Right cardiac atrium (tissue), 5 donors: Measurements from ENCODE around the gene AADAT. TPM values are rescaled to one million over a fixed set of nuclear protein-coding genes. Genes with fewer than 3 reads are reported as not detected.
"Not testable (repeated sequence)": the region's sequence is repeated elsewhere in the genome, so short reads cannot be mapped to it uniquely, and the experiment has no call there.

Source experiments
- ATAC-seq, 2 donors: fragments of 200-7000 bp; cut with Tn5 transposase; one replicate each; pipeline versions ENCODE4 v1.8.0 to v1.9.1; 2020; ENCODE audit warnings: moderate library complexity in 2 of 2, mild to moderate bottlenecking in 1 of 2
- DNase-seq, 3 donors: peaks; one replicate each; pipeline ENCODE4 v3.0.0-alpha.2; 2020
- H3K27ac ChIP-seq: one replicate; pipeline ENCODE4 v1.5.1; 2013; ENCODE audit warnings: mild to moderate bottlenecking, low read length, control low read depth, moderate library complexity
- H3K27me3 ChIP-seq: one replicate; pipeline ENCODE4 v1.6.1; 2013; ENCODE audit not compliant: control insufficient read depth, insufficient read depth
- H3K4me1 ChIP-seq: one replicate; pipeline ENCODE4 v1.6.1; 2013; ENCODE audit warnings: low read length; ENCODE audit not compliant: control insufficient read depth, insufficient read depth
- H3K4me3 ChIP-seq: one replicate; pipeline ENCODE4 v1.5.1; 2013; ENCODE audit warnings: low read length, control low read depth
- H3K9me3 ChIP-seq: one replicate; pipeline ENCODE4 v1.6.1; 2013; ENCODE audit warnings: low read length; ENCODE audit not compliant: control insufficient read depth
- WGBS: extraction: QIAGEN DNeasy Blood & Tissue Kit; methylation state at CpG from one replicate; pipeline ENCODE4 v1.1.7; 2013; 5-methylcytosine and 5-hydroxymethylcytosine counted together
- intact Hi-C, 4 donors: fragments of 100-400 bp; cut with DNase I; formaldehyde crosslinking; loops; one replicate each; pipeline versions ENCODE4 v1.11.0 to v1.14.0; 2022 to 2023
- polyA plus RNA-seq: library from polyadenylated mRNA; stranded (reverse); fragments of 200-250 nt; gene quantifications from one replicate; pipeline ENCODE4 v1.2.3, GENCODE V29; 2013
- total RNA-seq, 4 donors: library from RNA; stranded (reverse); fragmentation: NEBNext Ultra II Directional; extraction: Animal tissue kit (Norgen Biotek cat#: 25700); gene quantifications; one replicate each; pipeline ENCODE4 v1.2.1, GENCODE V29; 2021
- donor health status: healthy with polysubstance abuse.
- donor health status: DM: no; HTN: yes; CAD: no.
- donor health status: DM: no; HTN: no; CAD: no.
- donor health status: DM: no; HTN: yes; CAD: no; lungs with severe emphysema.
- donor health status: DM: yes; HTN: yes; CAD: no.

AADAT gene
- total and polyA plus RNA-seq, 5 donors = 1.5 to 2.1 (median 2.1) TPM

- intact Hi-C loops = no loop called here
- Histone ChIP-seq H3K9me3 (no peaks in the 10 kb centered on the region), H3K4me3 (no peak overlapping the region), H3K27me3 (no peaks in the 10 kb centered on the region), H3K27ac (no peak overlapping the region), H3K4me1 (no peaks in the 10 kb centered on the region)
- 94% methylated on average over 3 of the region's 3 CpGs for WGBS
- DNase-seq (no peak), ATAC-seq (no peak)
Measured at GRCh38 chr4:170111546-170111945, 21.8 kb upstream of the AADAT start.

- no peak for DNase-seq
- intact Hi-C loops = no loop called here
- WGBS = 69% methylated on average over 2 of the region's 2 CpGs
Measured at GRCh38 chr4:170111085-170111484, 21.3 kb upstream of the AADAT start.

GRCh38 chr4:170110285-170110672, 20.5 kb upstream of the AADAT start:
- 55% methylated on average over 5 of the region's 5 CpGs for WGBS
- no peaks in the 10 kb centered on the region for H3K9me3 ChIP-seq
- DNase-seq (no peak), ATAC-seq (no peak)
- intact Hi-C loops = no loop called here
- H3K27me3 ChIP-seq = no peaks in the 10 kb centered on the region
- H3K4me1 ChIP-seq = no peaks in the 10 kb centered on the region
- no peak overlapping the region for H3K4me3 ChIP-seq
- no peak overlapping the region for H3K27ac ChIP-seq

More at GRCh38 chr4:170111085-170111484, 21.3 kb upstream of the AADAT start:
- no peak for ATAC-seq
- H3K27ac ChIP-seq = no peak overlapping the region
- no peak overlapping the region for H3K4me3 ChIP-seq
- H3K9me3 ChIP-seq = no peaks in the 10 kb centered on the region
- H3K27me3 ChIP-seq = no peaks in the 10 kb centered on the region
- no peaks in the 10 kb centered on the region for H3K4me1 ChIP-seq

GRCh38 chr4:170109586-170110284, 20.0 kb upstream of the AADAT start:
- Histone ChIP-seq H3K9me3 (no peaks in the 10 kb centered on the region), H3K4me1 (no peaks in the 10 kb centered on the region), H3K27ac (no peak overlapping the region), H3K27me3 (no peaks in the 10 kb centered on the region), H3K4me3 (no peak overlapping the region)
- ATAC-seq (no peak), DNase-seq (no peak)
- 66% methylated on average over 6 of the region's 6 CpGs for WGBS
- intact Hi-C loops = no loop called here

- Histone ChIP-seq H3K27ac (no peak overlapping the region), H3K9me3 (no peaks in the 10 kb centered on the region), H3K27me3 (no peaks in the 10 kb centered on the region), H3K4me3 (no peak overlapping the region), H3K4me1 (no peaks in the 10 kb centered on the region)
- 78% methylated on average over 4 of the region's 4 CpGs for WGBS
- intact Hi-C loops = no loop called here
- DNase-seq (no peak), ATAC-seq (no peak)
Measured at GRCh38 chr4:170106900-170107299, 17.1 kb upstream of the AADAT start.

- H3K4me3 ChIP-seq = no peak overlapping the region
- intact Hi-C loops = no loop called here
- H3K27ac ChIP-seq = no peak overlapping the region
- WGBS = 93% methylated on average over 1 of the region's 1 CpG
- no peaks in the 10 kb centered on the region for H3K4me1 ChIP-seq
- no peak for ATAC-seq
- H3K27me3 ChIP-seq = no peaks in the 10 kb centered on the region
- H3K9me3 ChIP-seq = no peaks in the 10 kb centered on the region
- DNase-seq = no peak
Measured at GRCh38 chr4:170102426-170102825, 12.7 kb upstream of the AADAT start.

- H3K9me3 ChIP-seq, intact Hi-C loops: not testable (repeated sequence)
- 82% methylated on average over 2 of the region's 2 CpGs for WGBS
Measured at GRCh38 chr4:170098171-170098570, 8.4 kb upstream of the AADAT start.

GRCh38 chr4:170097681-170098080, 7.9 kb upstream of the AADAT start:
- no peak for ATAC-seq
- Histone ChIP-seq H3K4me3 (no peak overlapping the region), H3K27ac (no peak overlapping the region), H3K27me3 (no peaks in the 10 kb centered on the region), H3K4me1 (no peaks in the 10 kb centered on the region), H3K9me3 (no peaks in the 10 kb centered on the region)
- no peak for DNase-seq
- 87% methylated on average over 4 of the region's 4 CpGs for WGBS
- intact Hi-C loops = no loop called here

More at GRCh38 chr4:170098171-170098570, 8.4 kb upstream of the AADAT start:
- H3K27ac ChIP-seq, H3K4me3 ChIP-seq, H3K4me1 ChIP-seq, DNase-seq, H3K27me3 ChIP-seq, ATAC-seq: not testable (repeated sequence)

- Histone ChIP-seq H3K4me1 (no peaks in the 10 kb centered on the region), H3K9me3 (no peaks in the 10 kb centered on the region), H3K4me3 (no peak overlapping the region), H3K27ac (no peak overlapping the region), H3K27me3 (no peaks in the 10 kb centered on the region)
- ATAC-seq (no peak), DNase-seq (no peak)
- intact Hi-C loops = no loop called here
- WGBS = 46% methylated on average over 2 of the region's 2 CpGs
Measured at GRCh38 chr4:170093973-170094535, 4.3 kb upstream of the AADAT start.

GRCh38 chr4:170091069-170091696, 1.4 kb upstream of the AADAT start:
- no peaks in the 10 kb centered on the region for H3K4me1 ChIP-seq
- no peak overlapping the region for H3K4me3 ChIP-seq
- intact Hi-C loops = no loop called here
- H3K27me3 ChIP-seq = no peaks in the 10 kb centered on the region
- peak in 2 of 3 donors; percentile 30 to 63 for DNase-seq
- no peak for ATAC-seq
- no peak overlapping the region for H3K27ac ChIP-seq
- WGBS = 93% methylated on average over 47 of the region's 47 CpGs
- H3K9me3 ChIP-seq = no peaks in the 10 kb centered on the region

- intact Hi-C loops = no loop called here
- 17% methylated on average over 9 of the region's 9 CpGs for WGBS
- no peaks in the 10 kb centered on the region for H3K4me1 ChIP-seq
- no peak for DNase-seq
- no peak overlapping the region for H3K27ac ChIP-seq
- ATAC-seq = no peak
- no peaks in the 10 kb centered on the region for H3K27me3 ChIP-seq
- no peaks in the 10 kb centered on the region for H3K9me3 ChIP-seq
- H3K4me3 ChIP-seq = peak overlapping the region; percentile 63
Measured at GRCh38 chr4:170090352-170091052, 746 bp upstream of the AADAT start.
